ENCODE results near the gene ADTRP.

The ADTRP gene

DNA sequence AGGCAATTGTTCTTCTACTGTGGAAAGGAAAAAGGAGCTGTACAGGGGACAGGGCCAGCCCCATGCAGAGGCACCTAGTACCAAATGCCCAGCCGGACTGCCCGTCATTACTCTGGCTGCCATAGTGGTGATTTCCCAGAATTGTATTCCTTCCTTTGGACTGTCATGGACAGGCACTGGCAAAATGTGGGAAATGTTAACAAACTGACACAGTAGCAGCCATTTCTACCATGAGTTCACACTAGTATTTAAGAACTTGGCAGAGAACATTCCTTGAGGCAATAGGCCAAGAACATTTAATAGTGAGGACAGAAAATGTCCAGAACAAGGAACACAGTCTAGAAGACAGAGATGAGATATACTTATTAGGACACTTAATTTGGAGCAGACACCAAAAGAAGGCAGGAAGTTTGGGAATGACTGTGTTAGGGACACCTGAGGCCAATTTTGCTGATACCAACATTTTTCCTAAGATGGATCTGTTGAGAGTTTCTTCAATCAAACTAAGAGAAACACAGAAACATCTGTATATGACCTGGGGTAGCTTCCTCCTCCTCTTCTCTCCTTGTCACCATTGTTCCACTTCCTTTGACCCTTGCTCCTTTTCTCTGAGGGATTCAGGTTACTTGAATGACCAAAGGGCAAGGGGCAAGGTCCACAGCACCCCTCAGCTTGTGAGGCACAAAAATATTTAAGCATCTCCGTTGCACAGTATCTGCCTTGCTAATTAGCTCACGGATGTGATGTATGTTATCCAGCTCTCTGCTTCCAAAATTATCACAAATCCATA, 14.9 kb downstream of the ADTRP start:
- DNase-seq (ENCODE audit: low read depth, low spot score): no peak
- H3K4me3 ChIP-seq (ENCODE audit: low read length): no peak overlapping the region

DNA sequence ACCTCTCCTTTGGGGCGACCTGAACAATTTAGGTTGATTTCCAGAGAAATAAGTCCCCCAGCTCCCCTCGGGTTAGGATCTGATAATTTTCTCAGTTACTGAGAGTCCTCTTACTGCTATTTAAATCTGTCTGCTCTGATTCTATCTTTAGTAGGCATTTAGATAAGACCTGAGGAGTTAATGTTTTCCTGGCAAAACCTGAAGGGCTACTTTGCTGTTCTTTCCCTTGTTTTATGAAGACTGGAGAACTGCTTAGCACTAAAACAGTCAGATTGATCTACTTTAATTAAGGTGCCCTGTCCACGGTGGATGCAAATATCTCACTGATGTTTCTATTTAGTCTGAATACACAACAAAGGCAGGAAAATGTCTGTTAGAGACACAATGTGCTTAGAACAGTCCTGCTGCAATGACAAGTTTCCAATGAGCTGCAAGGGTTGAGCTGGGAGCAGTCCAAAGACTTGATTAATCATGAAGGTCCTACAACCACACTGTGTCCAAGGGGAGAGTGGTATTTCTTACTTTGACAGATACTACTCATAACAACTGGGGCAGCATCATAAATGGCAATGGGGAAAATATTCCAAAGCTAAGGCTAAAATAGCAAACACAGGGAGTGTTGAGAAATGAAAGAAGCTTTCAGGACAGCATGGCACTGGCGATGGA, 15.7 kb downstream of the ADTRP start:
- H3K4me3 ChIP-seq (ENCODE audit: low read length): no peak overlapping the region
- DNase-seq (ENCODE audit: low read depth, low spot score): no peak

DNA sequence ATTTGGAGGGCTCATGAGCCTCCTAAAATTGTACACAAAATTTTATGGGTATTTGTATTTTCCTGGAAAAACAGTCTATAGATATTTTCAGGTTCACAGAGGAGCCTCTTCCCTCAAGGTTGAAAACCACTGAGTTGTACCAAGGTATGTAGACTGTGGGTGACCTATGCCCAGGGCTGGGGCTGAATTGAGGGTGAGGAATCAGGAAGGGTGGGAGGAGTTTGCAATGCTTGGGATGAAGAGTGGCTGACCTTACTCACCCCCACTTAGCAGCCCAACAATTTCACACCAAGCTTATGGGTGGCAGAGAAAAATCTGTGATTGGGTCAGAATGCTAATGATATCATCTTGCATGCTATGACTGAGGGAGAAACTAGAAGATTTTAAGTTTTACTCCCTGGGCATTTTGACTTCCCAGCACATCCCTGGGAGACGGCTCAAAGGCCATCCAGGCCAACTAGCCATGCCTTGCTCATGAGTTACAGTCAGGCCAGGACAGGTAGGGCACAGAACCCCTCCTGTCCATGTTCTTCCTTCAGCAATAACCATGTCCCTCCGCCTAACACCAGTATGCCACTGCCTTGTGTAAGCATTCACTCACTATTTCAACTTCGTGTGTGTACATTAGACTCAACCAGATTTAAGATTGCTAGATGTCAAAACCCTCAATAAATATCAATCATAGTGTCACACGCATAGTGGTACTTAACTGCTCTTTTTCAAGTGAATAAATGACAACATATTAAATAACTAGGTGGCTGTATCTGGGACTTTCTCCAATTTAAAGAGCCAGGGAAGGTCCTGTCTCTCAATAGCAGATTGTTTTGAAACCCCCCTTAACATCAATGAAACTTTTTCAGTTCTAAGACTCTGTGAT, 16.6 kb downstream of the ADTRP start:
- H3K4me3 ChIP-seq (ENCODE audit: low read length): no peak overlapping the region
- DNase-seq (ENCODE audit: low read depth, low spot score): no peak

DNA sequence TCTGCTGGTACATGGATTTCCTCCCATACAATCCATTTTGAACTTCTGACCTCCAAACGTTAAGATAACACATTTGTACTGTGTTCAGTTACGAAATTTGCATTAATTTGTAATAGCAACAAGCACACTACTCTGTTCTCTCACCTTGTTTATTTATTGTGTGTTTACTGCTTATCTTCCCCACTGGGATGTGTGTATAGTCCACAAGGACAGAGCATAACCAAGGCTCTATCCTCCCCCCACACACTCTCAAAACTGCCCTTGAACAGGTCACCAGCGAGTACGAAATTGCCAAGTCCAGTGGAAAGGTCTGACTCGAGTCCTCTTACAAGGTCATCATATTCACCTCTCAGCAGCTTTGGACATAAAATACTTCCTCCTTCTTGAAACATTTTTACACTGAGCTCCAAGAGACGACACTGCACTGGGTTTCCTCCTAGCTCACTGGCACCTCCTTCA, 18.6 kb downstream of the ADTRP start:
- DNase-seq (ENCODE audit: low read depth, low spot score): no peak
- H3K4me3 ChIP-seq (ENCODE audit: low read length): no peak overlapping the region

DNA sequence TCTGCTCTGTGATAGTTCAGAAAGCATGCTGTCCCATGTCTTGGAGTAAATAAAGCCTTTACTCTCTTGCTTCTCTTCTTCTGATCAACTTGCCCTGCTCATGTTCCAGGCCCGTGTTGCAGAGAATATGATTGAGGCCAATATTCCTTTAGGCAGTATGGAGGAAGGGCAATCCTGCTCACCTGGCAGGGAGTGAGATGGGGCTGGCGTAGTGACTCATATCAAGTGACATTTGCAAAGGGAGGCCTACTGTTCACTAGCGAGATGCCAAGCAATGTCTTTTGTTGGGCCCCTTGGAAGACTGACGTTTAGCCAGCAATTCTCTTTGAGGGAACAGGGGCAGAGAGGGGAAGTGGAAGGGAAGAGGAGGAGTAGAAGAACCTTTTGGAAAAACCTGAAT, 19.7 kb downstream of the ADTRP start:
- no peak overlapping the region for H3K4me3 ChIP-seq (ENCODE audit: low read length)
- no peak for DNase-seq (ENCODE audit: low read depth, low spot score)

DNA sequence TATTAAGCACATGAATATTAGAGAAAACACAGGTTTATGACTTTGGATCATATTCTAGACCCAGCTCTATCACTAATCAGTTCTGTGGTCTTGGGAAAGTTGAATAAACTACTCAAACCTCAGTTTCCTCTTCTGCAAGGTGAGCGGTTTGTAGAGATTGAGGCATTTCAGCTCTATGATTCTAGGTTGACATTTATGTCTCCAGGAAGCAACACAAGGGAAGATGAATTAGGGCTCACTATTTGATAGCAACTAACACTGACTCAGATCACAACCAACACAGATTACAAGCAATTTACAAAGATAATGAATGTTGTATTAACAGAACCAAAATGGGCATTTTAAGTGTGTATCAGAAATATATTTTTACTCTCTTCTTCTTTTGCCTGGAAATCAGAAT, 21.9 kb downstream of the ADTRP start:
- peak; percentile 20 for DNase-seq (ENCODE audit: low read depth, low spot score)
- H3K4me3 ChIP-seq (ENCODE audit: low read length): no peak overlapping the region

DNA sequence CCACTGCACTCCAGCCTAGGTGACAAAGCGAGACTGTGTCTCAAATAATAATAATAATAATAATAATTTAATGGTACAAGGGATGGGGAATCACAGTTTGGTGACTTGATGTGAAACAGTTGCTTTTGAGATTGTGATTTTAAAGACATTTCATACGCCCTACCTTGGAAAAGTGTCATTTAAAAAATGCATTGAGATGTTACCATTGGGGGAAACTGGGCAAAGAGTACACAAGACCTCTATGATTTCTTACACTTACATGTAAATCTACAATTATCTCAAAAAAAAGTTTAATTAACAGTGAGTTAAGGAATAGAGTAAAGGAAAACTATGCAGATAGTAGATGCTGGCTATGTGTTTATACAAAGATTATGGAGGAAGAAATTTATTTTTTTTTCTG, 22.3 kb downstream of the ADTRP start:
- no peak overlapping the region for H3K4me3 ChIP-seq (ENCODE audit: low read length)
- no peak for DNase-seq (ENCODE audit: low read depth, low spot score)

DNA sequence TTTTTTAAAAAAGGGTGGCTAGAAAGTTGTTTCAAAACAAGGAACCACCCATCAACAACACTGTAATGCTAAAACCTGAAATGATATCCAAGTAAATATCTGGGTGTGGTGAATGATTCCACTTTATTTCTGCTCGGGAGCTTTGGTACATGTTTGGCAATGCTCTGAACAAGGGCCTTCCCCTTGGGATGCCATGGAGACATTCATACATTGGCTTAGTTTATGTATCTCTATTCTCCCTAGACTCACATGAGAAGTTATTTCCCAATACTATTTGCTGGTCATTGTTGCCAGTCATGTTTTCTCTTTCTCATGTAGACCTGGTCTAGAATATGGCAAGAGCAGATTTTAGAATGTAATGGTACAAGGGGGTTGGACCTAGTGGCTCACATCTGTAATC, 22.9 kb downstream of the ADTRP start:
- H3K4me3 ChIP-seq (ENCODE audit: low read length): no peak overlapping the region
- DNase-seq (ENCODE audit: low read depth, low spot score): no peak

DNA sequence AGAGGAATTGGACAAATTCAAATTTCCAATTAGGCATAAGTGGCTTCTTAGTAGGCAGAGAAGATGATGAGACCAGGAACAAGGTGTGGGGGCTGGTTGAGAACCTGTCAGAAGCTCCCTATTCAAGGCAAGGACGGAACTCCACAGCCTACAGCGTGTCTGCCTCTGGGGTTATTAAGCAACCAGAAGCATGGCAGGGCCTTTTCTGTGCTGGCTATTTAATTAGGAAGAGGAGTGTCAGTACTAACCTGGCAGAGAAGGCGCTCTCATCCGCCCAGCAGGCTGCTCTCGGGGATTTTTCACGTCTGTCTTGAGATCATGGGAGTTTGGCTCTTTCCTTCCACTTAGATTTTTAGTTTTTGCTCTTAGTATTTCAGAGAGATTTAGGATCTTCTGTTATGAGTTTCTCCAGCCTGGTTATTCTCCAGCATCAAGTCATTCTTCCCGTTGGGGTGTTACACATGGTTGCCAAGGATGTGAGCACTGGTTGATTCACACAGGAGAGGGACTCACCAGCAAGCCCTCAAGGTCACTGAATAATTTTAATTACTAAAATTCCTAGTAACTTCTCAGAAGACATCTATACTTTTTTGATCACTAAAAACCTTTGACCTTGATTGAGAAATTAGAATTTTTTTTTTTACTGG, 23.9 kb downstream of the ADTRP start:
- no peak overlapping the region for H3K4me3 ChIP-seq (ENCODE audit: low read length)
- DNase-seq (ENCODE audit: low read depth, low spot score): no peak

DNA sequence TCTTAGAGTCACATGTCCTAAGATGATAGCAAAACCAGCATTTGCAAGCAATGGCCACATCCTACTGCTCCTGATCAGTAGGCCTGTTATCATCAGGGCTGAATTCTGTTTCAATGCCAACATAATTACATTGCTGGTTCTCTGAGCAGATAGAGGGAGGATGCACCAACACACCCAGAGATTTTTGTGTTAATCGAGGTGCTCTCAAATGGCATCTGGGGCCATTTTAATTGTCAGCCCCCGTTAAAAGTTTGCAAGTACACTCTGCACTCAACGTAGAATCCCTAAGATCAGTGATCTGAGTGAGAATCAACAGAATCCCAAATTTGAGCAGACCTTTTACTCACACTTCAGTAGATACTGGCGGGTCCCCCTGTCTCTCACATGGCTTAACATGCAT, 24.8 kb downstream of the ADTRP start:
- no peak overlapping the region for H3K4me3 ChIP-seq (ENCODE audit: low read length)
- no peak for DNase-seq (ENCODE audit: low read depth, low spot score)

DNA sequence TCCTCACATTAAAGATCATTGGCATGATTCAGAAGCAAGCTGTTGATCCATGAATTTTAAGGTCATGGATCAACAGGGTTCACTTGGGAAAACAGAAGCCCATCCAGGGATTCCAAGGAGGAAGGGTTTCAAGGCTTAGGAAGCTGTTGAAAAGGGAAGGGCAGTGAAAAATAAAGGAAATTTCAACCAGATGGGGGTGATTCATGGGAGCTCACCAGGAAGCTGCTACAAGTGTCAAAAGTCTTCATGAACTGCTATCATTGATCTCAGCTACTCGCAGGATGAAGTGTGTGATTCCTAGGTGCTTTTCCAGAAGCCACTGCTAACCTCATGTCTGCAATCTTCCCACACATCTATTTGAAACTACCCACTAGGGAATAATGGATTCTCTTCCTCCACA, 26.2 kb downstream of the ADTRP start:
- DNase-seq (ENCODE audit: low read depth, low spot score): no peak
- H3K4me3 ChIP-seq (ENCODE audit: low read length): no peak overlapping the region

DNA sequence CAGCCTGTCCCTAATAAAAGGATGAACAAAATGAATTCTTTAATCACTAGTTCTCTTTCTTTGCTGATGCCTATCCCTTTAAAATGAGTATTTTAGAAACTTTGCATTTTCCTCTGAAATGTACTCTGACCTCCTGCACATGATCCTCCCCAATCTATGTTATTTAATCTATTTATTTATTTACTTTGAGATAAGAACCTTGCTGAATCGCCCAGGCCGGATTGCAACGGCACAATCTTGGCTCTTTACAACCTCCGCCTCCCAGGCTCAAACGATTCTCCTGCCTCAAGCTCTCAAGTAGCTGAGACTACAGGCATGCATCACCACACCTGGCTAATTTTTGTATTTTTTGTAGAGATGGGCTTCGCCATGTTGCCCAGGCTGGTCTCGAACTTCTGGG, 27.9 kb downstream of the ADTRP start:
- no peak overlapping the region for H3K4me3 ChIP-seq (ENCODE audit: low read length)
- DNase-seq (ENCODE audit: low read depth, low spot score): no peak

DNA sequence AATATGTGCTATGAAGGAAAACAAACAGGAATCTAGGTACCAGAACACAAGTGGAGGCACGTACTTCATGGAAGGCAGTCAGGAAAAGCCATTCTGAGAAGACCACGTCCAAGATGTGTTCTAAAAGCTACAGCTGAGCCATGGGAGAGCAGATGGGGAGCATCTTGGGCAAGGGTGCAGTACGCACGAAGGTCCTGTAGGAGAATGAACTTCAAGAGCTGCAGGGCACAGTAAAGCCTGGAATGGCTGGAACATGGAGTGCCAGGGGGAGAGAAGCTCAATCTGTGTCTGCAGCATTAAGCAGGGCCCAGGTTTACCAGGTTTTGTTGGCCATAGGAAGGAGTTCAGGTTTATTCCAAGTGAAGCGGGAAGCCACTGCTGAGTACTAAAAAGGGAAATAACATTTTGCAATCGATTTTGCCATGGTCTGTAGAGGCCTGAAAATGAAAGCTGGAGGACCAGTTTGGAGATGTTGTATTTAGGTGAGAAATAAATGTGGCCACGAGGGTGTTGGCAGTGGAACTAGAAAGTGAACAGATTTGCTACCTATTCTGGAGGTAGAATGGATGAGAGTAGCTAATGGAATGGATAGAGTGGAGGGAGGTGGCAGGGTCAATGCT, 29.9 kb downstream of the ADTRP start:
- no peak for DNase-seq (ENCODE audit: low read depth, low spot score)
- H3K4me3 ChIP-seq (ENCODE audit: low read length): no peak overlapping the region

DNA sequence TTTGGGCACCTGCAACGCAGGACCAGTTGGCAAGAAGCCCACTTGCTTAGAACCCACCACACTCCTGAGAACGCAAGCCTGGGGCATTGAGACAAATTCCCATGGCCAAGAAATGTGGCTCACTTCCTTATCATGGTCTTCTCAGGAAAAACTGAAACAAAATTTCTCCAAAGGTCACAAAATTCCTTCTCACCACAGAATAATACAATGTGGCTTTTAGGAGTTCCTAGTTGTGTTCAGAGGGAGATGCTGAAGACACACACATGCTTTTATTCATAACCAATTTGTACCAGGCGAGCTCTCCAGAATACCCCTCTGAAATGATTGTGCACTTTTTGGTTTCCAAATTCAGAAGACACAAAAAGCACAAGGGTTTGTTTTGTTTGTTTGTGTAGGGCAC, 31.6 kb downstream of the ADTRP start:
- H3K4me3 ChIP-seq (ENCODE audit: low read length): no peak overlapping the region
- DNase-seq (ENCODE audit: low read depth, low spot score): no peak

DNA sequence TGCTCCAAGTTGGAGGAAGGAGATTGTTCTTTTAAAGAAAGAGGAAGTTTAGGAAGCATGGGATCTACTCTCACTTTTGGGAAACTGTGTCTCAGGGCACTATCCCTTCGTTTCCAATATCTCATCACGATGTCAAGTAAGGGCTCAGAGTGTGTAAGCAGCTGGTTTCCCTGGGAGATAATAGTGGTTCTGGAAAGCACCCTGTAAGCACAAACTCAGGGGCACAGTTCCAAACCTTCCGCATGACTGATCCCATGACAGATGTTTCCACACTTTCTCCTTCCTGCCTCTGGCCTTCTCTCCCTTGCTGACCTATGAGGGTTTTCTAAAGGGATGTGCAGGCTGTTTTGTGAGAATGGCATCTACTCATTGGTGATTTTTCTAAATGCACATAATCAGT, 33.9 kb downstream of the ADTRP start:
- no peak for DNase-seq (ENCODE audit: low read depth, low spot score)

DNA sequence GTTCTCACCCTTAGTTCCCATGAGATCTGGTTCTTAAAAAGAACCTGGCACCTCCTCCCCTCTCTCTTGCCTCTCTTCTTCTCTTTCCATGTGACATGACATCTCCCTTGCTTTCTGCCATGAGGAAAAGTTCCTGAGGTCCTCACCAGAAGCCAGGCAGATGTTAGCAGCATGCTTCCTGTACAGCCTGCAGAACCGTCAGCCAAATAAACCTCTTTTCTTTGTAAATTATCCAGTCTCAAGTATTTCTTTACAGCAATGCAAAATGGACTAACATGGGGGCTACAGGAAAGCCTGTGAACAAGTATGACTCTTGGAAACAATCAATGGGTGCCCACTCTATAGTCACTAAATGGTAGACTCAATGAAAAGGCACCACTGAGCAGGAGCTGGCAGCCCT, 34.5 kb downstream of the ADTRP start:
- H3K4me3 ChIP-seq (ENCODE audit: low read length): no peak overlapping the region
- DNase-seq (ENCODE audit: low read depth, low spot score): no peak

More for the DNA sequence above, 33.9 kb downstream of the ADTRP start:
- H3K4me3 ChIP-seq (ENCODE audit: low read length): no peak overlapping the region

DNA sequence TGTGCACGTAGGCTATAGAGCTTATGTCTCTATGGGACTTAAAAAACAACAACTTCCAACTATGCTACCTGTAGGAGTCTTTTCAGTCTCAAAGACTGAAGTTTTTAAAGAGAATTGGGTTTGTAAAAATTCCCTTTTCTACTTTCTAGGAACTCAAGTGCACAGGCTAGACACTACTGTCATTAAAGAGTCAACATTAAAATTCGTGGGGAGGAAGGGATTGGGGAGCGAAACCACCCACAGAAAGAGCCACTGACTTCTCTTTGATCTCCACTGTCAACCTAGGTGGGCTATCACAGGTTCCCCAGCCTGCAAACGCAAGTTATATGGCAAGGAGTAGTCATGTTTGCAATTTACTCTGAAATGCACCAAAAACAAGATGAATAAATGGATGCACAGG, 37.7 kb downstream of the ADTRP start:
- H3K4me3 ChIP-seq (ENCODE audit: low read length): no peak overlapping the region
- no peak for DNase-seq (ENCODE audit: low read depth, low spot score)

DNA sequence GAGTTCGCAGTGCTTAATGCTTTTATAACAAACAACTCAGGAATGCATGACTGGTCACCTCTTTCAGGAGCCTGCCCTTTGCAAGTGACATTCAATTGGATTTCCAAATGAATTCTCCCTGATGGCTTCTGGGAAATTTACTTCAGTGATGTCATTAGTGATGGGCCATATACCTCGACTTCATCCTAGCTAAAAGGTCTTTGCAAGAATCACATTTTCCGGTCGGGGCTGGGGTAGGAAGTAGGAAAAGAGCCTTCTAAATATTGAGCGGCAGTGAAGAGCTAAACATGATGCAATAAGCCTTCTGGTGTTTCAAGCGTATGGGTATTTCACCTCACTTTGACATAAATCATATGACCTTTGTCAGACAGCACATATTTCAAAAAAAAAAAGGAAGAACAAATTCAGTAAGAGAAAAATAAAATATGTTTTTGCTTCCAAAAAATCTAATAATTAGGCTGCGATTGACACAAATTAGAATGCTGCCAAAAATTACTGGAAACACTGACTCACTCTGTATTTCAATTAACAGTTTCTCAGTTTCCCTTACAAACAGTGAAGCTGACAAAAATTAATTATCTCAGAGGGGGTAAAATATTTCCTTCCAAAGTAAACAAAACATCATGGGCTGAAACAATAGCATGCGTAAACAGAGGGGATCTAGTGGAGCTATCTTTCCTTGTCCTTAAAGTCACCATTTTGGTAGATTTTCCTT, 39.8 kb downstream of the ADTRP start:
- DNase-seq (ENCODE audit: low read depth, low spot score): no peak
- H3K4me3 ChIP-seq (ENCODE audit: low read length): no peak overlapping the region
